Measurements from ENCODE around the gene MICU1.

The MICU1 gene

DNA sequence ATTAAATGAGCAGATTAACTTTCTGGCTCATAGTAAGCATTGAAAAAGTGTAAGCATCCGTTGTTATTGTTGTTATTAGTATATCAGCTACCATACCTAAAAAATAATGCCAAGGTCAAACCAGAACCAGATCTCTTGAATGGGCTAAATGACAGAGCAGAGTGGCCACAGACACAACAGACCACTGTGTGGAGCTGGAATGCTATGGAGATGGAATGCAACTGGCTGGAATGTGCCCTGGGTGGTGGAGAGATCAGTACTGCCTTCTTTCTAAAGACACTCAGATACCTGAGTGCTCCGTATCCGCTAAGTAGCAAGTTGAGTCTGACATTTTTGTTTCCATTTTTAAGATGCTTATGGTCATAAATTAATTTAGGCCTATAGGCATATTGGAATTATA lies 250.7 kb downstream of the MICU1 start:
- DNase-seq (ENCODE audit: low read depth, low spot score), result no peak
- TF ChIP-seq, protein P1, sequence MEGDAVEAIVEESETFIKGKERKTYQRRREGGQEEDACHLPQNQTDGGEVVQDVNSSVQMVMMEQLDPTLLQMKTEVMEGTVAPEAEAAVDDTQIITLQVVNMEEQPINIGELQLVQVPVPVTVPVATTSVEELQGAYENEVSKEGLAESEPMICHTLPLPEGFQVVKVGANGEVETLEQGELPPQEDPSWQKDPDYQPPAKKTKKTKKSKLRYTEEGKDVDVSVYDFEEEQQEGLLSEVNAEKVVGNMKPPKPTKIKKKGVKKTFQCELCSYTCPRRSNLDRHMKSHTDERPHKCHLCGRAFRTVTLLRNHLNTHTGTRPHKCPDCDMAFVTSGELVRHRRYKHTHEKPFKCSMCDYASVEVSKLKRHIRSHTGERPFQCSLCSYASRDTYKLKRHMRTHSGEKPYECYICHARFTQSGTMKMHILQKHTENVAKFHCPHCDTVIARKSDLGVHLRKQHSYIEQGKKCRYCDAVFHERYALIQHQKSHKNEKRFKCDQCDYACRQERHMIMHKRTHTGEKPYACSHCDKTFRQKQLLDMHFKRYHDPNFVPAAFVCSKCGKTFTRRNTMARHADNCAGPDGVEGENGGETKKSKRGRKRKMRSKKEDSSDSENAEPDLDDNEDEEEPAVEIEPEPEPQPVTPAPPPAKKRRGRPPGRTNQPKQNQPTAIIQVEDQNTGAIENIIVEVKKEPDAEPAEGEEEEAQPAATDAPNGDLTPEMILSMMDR (IDR thresholded peaks at IDR 0.05; ENCODE audit: low read depth, low read length), result peak; percentile 11
- in situ Hi-C loops (cut with HindIII; ENCODE audit: low sequenced_read_pairs), result no loop called here
- no peak overlapping the region for H3K4me3 ChIP-seq (ENCODE audit: low read depth, low read length)

DNA sequence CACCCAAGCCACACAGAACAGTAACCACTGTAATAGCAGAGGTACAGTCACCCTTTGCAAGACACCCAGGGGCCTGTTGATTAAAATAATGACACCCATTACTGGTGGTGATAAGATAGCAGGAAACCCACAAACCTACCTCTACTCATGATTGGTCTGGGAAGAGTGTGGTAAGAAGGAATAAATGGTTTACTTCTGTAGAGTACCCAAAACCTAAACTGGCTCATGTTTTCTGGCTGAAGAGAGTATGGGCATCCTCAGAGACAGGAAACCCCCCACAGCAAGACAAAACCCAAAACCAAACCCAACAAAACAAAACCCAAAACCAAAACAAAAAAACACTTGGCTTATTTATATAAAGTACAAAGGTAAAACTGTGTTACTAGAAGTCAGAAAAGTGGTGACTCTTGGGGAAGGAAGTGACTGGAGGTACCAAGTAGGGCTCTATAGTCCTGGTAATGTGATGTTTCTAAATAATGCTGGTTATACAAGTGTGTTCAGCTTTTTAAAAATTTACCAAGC lies 255.6 kb downstream of the MICU1 start:
- no peak overlapping the region for H3K4me3 ChIP-seq (ENCODE audit: low read depth, low read length)
- TF ChIP-seq, protein P1 (IDR thresholded peaks at IDR 0.05; ENCODE audit: low read depth, low read length), result no peak
- no peak for DNase-seq (ENCODE audit: low read depth, low spot score)
- in situ Hi-C loops (cut with HindIII; ENCODE audit: low sequenced_read_pairs), result no loop called here

DNA sequence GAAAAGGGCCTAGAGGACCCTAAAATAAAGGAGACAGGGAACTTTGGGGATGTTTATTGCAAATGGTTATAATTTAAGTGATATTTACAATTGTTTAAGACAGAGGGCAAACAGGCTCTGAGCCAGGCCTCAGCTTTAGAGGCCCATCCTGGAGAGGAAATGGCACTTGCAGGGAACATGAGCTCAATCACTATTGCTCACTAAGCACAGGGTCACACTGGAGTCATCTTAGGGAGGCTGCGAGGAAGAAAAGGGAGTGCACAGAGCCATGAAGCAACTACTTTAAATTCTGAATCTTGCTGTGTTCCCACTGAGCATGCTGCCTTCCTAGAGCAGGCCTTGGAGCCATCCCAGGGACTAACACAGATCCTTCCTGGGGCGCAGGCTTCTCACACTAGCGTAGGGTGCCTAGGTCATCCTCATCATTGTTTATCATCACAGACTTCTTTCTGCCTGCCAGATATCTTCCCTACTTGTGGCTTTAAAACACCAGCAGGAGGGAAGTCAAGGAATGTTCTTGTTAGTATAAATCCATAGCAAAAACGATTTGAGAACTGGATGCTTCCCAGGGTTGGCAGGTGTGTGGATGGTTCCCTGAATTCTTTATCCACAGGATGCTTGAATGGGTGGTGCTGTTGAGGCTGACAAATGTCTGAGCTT lies 258.4 kb downstream of the MICU1 start:
- in situ Hi-C loops (cut with HindIII; ENCODE audit: low sequenced_read_pairs), result no loop called here
- TF ChIP-seq, protein P1 (IDR thresholded peaks at IDR 0.05; ENCODE audit: low read depth, low read length), result no peak
- no peak overlapping the region for H3K4me3 ChIP-seq (ENCODE audit: low read depth, low read length)
- DNase-seq (ENCODE audit: low read depth, low spot score), result peak; percentile 78

DNA sequence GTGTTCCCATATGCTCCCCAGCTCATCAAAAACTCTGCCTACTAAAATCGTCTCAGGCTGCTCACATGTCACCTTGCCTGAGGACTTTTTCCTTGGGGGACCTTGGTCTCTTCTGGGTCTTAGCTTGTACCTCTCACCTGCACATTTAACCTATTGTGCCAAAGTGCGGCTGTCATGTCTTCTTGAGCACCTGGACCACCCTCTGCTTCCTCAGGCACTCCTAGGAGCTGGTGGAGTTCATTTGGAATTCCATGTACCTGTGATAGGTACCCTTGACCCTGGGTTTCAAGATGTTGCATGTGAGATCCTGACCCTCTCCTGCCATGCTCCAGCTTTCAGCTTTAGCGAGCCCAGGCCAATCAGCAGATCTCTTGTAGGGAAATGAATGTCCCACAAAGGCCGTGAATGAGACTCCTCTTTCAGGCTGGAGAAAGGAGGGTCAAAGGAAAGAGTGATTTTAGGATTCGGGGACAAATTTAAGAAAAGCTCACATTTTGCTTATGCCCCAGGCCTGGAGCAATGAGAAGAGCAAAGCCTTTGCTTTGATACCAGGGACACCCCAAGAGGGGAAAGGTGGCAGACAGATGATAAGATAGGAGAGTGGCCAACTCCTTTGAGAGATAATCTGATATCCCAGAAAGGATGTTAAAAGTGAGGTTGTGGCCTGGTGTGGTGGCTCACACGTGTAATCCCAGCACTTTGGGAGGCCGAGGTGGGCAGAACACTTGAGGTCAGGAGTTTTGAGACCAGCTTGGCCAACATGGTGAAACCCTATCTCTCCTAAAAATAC lies 260.6 kb downstream of the MICU1 start:
- in situ Hi-C loops (cut with HindIII; ENCODE audit: low sequenced_read_pairs), result no loop called here
- no peak for DNase-seq (ENCODE audit: low read depth, low spot score)
- H3K4me3 ChIP-seq (ENCODE audit: low read depth, low read length), result no peak overlapping the region
- TF ChIP-seq, protein P1 (IDR thresholded peaks at IDR 0.05; ENCODE audit: low read depth, low read length), result no peak

DNA sequence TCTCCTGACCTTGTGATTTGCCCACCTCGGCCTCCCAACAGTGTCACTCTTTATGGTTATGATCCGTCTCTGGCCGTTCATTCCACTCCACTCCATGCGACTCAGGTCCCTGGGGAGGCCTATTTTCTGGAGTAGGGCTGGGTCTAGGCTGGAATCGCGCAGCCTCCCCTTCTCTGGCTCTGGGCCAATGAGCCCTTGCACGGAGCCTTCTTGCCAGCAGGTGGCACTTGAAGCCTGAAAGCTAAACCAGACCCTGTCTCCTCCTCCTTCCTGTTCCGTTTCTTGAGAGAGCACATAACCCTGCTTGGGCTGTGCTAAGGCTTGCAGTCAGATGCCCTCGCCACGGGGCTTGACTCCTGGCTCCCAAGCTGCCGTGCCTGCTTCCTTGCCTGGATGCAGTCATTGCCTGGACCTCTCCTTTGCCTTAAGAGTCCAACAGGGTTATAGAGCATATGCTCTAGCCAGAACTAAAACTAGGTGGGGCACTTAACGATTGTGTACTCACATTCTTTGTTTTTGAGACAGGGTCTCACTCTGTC lies 261.6 kb downstream of the MICU1 start:
- peak; percentile 91 for DNase-seq (ENCODE audit: low read depth, low spot score)
- H3K4me3 ChIP-seq (ENCODE audit: low read depth, low read length), result no peak overlapping the region
- in situ Hi-C loops (cut with HindIII; ENCODE audit: low sequenced_read_pairs), result no loop called here
- TF ChIP-seq, protein P1 (IDR thresholded peaks at IDR 0.05; ENCODE audit: low read depth, low read length), result peak; percentile 96

DNA sequence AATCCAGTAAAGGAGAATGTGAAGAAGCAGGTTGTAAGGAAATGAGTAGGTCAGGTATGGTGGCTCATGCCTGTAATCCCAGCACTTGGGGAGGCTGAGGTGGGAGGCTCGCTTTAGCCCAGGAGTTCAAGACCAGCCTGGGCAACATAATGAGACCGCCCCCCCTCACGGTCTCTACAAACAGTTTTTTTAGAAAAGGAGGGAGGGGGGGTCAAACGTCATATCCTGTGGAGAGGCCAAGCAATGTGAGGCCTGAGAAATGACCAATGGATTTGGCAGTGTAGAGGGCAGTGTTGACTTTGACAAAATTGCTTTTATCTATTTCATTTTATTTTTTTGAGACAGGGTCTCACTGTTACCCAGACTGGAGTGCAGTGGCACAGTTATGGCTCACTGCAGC lies 268.9 kb downstream of the MICU1 start:
- no peak for DNase-seq (ENCODE audit: low read depth, low spot score)
- no peak overlapping the region for H3K4me3 ChIP-seq (ENCODE audit: low read depth, low read length)
- in situ Hi-C loops (cut with HindIII; ENCODE audit: low sequenced_read_pairs), result no loop called here
- TF ChIP-seq, protein P1 (IDR thresholded peaks at IDR 0.05; ENCODE audit: low read depth, low read length), result no peak

Data from astrocyte of the spinal cord (primary cell).